GM19467 (cell line): Measurements from ENCODE around the gene PLXDC2.
"Not testable (repeated sequence)": the region's sequence is repeated elsewhere in the genome, so short reads cannot be mapped to it uniquely, and the experiment has no call there.

Source experiments
- ATAC-seq: cut with Tn5 transposase; IDR thresholded peaks from one replicate; pipeline ENCODE4 v1.9.1; 2021; ENCODE audit warnings: mild to moderate bottlenecking, moderate library complexity; ENCODE audit not compliant: unreplicated experiment

PLXDC2 gene

DNA sequence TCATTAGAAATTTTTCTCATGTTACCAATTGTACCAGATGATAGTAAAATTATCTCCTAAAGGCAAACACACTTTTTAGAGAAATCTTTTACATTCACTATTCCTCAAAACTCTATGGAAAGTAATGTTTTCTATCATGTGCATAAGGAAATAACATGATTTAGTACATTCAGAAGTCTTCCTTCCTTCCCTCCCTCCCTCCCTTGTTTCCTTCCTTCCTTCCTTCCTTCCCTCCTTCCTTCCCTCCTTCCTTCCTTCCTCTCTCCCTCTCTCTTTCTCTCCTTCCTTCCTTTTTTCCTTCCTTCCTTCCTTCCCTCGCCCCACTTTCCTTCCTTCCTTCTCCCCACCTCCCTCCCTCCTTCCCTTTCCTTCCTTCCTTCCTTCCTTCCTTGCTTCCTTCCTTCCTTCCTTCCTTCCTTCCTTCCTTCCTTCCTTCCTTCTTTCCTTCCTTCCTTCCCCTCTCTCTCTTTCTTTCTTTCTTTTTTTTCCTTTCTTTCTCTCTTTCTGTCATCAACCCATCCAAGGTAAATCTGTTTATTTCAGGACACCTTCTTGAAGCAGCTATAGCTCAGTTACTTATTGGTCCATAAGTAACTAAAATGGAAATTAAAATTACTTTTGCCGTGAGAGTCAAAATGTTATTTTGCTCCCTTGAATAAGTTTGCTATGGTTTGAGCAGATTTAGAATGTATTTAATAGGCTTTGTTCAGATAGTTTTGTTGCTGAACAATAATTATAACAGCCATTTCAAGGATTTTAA is 197.9 kb downstream of the PLXDC2 start:
- no peak for ATAC-seq

DNA sequence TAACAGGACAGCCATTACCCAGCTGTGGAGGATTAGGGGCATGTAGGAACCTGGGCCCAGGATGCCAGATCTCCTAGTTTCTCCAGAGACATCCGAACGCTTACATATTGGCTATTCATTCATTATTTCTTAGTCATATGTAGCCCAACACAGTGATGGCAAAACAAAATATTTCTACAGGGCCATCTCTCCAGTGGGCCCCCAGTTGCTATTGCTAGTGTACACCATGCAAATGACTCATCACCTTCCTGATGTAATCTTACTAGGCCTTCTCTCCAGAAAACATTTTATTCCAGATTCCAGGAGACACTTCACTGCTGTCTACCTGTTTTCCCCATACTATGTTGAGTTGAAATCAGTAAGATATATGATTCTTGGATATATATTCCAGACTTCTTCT is 201.7 kb downstream of the PLXDC2 start:
- ATAC-seq, result no peak

DNA sequence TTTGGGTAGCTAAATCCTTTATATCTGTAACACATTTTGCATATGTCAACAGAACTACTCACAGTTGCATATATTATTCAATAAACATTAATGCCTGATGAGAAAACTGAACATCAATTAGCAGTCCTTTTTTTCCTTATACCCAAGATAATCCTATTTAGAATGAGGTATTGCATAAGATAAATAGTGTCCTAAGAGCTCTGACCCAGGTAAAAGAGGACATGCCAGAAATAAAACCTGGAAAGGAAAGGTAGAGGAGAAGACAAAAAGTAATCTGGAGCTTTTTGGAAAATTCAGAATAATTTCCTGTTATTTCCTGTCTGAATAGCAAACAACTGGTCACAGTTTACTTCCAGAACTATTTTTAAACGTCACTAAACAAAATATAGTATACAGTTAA is 204.4 kb downstream of the PLXDC2 start:
- no peak for ATAC-seq

DNA sequence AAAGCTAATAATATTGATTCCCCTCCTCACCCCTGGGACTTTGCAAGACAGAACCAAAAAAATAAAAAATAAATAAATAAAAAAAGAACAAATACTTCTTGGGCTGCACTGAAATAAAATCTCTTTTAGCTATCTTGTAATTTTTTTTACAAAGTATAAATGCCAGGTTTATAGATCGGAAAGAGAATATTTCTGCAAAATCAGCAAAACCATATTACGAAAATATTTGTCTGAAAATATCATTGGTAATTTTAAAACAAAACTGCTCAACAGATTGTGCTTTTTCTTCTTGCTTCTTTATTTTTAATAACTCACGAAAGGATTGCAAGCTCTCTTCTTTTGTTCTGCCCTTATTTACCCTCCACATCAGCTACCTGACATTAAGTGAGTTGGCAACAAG is 213.3 kb downstream of the PLXDC2 start:
- ATAC-seq, result no peak

GRCh38 chr10:20033476-20033875 is 217.2 kb downstream of the PLXDC2 start:
- no peak for ATAC-seq

DNA sequence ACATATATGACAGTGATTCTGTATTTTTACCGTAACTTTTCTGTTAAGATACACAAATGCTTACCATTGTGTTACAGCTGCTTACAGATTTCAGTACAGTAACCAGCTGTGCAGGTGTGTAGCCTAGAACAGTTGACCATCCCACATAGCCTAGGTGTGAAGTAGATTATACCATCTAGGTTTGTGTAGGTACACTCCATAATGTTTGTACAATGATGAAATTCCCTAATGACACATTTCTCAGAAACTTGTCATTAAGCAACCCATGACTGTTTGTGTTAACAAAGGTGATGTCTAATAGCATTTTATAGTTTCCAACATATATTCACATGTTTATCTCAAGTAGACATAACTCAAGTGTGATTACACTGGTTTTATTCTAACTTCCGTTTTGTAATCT is 218.5 kb downstream of the PLXDC2 start:
- no peak for ATAC-seq

- no peak for ATAC-seq
Observed at GRCh38 chr10:20040012-20040411, 223.8 kb downstream of the PLXDC2 start.

- ATAC-seq, result no peak
Observed at GRCh38 chr10:20041931-20042330, 225.7 kb downstream of the PLXDC2 start.

GRCh38 chr10:20045100-20045499 is 228.9 kb downstream of the PLXDC2 start:
- ATAC-seq, result not testable (repeated sequence)

DNA sequence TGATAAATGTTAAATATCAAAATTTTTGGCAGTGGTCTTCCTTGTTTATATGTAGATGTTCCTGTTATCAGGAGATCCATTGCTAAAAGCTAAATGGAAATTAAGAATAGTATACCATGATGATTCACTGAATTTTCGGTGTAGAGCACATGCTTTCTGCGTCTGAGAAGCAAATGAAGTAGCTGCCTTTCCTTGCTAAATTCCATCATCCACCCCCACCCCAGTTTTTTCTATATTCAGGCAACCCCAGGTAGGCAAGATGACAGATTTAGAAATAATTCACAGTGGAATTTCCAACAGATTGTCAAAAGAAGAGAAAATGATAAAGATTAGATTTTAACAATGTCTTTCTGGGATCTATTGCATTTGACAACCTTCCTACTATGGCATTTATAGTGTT is 231.9 kb downstream of the PLXDC2 start:
- no peak for ATAC-seq

- ATAC-seq, result no peak
Observed at GRCh38 chr10:20058135-20058534, 241.9 kb downstream of the PLXDC2 start.

- ATAC-seq, result no peak
Observed at GRCh38 chr10:20059084-20059835, 243.0 kb downstream of the PLXDC2 start.

- ATAC-seq, result no peak
Observed at GRCh38 chr10:20065814-20066213, 249.6 kb downstream of the PLXDC2 start.

DNA sequence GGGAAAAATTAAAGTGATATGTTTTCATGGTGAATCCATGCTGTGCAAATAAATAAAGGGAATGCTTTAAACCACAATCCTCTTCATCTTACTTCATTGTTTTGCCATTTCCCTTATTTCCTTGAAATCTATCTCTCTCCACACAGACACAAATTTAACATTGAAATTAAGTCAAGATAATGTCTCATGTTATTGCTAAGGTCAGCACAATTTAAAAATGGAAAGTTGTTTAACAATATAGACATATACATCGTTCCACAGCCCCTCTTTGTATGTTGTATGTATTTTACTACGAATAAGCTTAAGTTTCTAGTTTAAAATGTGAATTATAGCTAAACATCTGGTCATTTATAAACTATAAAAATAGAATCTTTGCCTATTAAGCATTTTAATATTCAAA is 256.9 kb downstream of the PLXDC2 start:
- no peak for ATAC-seq

GRCh38 chr10:20075713-20076112 is 259.5 kb downstream of the PLXDC2 start:
- ATAC-seq, result no peak

DNA sequence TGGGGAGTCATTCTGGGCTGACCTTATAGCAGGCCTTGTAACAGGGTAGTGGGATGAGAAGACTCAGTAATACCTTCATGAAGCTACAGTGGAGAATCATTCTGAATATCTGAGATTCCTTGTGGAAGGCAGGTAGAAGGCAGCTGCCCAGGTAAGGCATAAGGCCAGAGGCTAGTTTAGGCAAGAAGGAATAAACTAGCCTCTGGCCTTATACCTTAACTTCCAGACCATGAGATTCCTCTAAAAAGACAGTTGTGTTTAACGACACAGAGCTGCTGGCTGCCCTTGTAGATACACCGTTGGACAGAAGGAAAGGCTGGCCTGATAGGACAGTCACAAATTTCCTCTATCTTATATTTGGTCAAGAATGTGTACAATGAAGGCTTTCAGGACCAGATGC is 268.2 kb downstream of the PLXDC2 start:
- ATAC-seq, result no peak

- no peak for ATAC-seq
Observed at GRCh38 chr10:20085115-20085514, 268.9 kb downstream of the PLXDC2 start.

DNA sequence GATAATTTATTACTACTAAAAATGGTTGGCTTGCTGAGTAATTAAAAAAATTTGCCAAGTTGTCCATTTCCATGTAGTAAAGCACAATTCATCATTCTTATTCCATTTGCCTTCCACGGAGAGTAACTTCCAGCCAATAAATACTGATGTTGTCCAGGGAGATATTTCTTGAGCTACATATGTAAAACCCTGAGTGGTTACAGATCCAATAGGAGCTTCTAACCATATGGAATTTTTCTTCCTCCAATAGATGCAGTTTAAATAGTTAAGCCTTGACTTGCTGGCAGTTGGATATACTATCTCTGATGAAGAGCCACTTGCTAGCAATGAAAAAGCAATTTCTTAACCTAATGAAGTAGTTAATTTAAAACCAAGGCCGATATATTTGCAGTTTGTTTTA is 271.1 kb downstream of the PLXDC2 start:
- no peak for ATAC-seq

- ATAC-seq, result no peak
Observed at GRCh38 chr10:20088061-20088701, 271.9 kb downstream of the PLXDC2 start.

- no peak for ATAC-seq
Observed at GRCh38 chr10:20089879-20090278, 273.6 kb downstream of the PLXDC2 start.

GRCh38 chr10:20090831-20091230 is 274.6 kb downstream of the PLXDC2 start:
- ATAC-seq, result no peak

DNA sequence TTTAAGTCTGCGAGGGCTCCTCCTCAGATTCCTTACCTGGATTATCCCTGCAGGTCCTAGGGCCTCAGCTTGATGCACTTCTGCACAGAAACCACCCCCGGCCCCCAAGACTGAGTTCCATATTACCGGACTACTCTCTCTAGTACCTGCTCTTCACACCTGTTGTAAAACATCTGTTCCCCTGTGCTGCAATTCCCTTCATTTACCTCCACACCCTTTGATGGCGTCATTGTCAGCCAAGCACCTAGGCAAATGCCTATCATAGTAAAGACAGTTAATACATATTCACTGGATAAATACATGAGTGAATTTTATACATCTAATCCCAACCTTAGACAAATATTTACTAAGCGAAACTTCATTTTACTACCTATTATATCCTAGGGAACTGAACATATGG is 275.5 kb downstream of the PLXDC2 start:
- ATAC-seq, result no peak
